HG03575 (cell line): ENCODE measurements around the gene CTNNA3.

Experiments used
- ATAC-seq: cut with Tn5 transposase; IDR thresholded peaks from one replicate; pipeline ENCODE4 v1.9.1; 2021; ENCODE audit not compliant: unreplicated experiment, insufficient number of reproducible peaks, low FRiP score; ENCODE audit errors: extremely low read depth

CTNNA3 gene

DNA sequence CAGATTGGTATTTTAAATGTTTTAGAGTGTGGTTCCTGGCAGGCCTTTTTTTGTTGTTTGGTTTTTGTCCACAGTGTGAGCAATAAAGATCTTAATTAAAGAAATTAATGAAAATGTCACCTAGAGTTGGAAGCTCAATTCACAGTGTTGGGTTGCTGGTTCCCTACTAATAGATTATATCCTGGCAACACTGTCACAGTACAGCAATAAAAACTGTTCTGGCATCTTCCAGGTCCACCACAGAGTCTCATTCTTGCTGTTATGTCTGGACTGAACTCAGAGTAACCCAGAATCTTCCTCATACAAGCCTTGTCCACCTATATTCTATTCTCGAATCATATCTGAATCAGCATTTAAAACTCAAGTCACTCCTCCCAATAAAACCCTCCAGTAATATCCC is 982.6 kb downstream of the CTNNA3 start:
- ATAC-seq = no peak

GRCh38 chr10:66698069-66698468 is 997.9 kb downstream of the CTNNA3 start:
- no peak for ATAC-seq

DNA sequence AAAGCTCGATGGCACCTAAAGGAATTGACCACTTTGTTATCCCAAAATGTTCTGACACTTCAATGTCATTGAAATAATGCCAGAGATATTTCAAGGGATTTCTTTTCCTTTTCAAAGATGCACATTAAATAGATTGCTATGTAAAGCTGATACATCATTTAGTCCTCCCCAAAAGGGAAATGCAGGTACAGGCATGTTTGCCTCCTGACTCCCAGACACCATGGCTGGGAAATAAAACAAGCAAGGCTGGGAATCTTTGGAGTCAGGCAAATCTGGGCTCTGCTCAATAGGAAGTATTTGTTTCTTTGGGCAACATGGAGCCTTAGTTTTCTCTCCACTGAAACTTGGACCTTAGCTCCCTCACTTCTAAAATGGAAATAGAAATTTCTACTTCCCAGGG is 1000.9 kb downstream of the CTNNA3 start:
- no peak for ATAC-seq

- ATAC-seq = no peak
Observed at GRCh38 chr10:66684581-66684980, 1011.4 kb downstream of the CTNNA3 start.

DNA sequence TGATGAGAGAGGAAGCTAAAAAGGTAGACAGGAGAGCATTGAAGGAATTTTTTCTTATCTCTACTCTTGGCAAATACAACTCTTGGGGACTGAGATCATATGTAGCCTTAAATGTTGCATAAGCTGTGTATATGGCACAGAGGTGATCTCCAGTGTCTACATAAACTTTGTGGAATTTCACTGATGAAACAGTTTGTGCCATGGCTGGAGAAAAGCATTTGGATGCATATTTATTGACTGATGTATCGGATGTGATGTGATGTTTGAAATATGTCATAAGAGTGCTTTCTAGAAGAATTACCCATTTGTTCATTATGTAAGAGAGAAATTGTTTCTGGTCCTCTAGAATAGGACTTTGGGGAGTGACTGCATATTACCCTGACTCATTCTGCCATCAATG is 1015.1 kb downstream of the CTNNA3 start:
- ATAC-seq = no peak

- no peak for ATAC-seq
Observed at GRCh38 chr10:66678521-66678920, 1017.5 kb downstream of the CTNNA3 start.

DNA sequence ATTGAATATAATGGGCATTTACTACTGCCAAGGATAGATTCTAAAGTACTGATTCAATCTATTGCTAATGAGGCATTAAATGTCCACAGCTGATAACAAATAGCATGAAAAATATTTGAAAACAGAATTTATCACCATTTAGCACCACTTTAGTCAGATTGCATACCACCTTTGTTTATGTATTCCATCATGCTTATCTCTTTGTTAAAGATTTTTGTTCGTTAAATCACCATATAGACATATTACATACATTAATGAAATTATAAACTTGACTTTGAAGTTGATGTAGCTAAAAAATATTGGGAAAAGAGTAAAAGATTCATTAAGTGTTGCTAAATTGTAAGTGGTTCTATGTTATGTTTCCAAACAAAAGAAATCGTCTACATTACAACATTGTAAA is 1022.9 kb downstream of the CTNNA3 start:
- no peak for ATAC-seq

- no peak for ATAC-seq
Observed at GRCh38 chr10:66671562-66671961, 1024.4 kb downstream of the CTNNA3 start.

DNA sequence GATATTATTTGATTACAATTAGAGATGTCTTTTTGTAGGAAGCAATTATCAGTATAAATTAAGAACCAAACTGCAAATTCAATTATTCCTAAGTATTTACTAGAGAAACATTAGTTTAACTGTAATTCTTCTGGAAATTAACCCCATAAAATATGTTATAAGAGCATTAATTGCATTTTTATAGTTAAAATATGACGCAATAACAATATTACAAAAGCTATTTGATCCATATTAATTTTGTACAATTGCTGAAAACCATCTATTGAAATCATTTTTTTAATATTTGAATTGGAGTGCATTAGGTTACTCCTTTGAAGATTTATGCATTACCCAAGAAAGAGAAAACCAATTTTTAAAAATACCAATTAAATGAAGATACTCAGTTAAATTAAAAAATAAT is 1024.9 kb downstream of the CTNNA3 start:
- ATAC-seq = no peak

DNA sequence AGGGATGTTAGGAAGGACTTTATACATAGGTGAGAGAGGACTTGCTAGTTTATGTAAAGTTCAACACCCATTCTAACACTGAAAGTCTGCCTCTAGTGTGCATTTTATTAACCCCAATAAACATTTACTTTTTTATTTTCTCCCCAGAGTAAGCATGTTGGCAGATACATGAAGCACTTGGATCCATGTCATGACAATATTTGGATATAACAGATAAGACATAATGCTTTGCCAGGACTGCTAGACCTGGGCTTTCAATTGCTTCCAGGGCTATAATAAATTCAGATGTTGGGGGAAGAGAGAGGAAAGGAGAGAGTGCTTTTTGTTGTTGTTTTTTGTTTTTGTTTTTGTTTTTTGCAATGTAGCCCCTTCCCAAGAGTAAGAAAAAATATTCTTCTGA is 1039.5 kb downstream of the CTNNA3 start:
- ATAC-seq = no peak

- ATAC-seq = no peak
Observed at GRCh38 chr10:66654861-66655260, 1041.1 kb downstream of the CTNNA3 start.

DNA sequence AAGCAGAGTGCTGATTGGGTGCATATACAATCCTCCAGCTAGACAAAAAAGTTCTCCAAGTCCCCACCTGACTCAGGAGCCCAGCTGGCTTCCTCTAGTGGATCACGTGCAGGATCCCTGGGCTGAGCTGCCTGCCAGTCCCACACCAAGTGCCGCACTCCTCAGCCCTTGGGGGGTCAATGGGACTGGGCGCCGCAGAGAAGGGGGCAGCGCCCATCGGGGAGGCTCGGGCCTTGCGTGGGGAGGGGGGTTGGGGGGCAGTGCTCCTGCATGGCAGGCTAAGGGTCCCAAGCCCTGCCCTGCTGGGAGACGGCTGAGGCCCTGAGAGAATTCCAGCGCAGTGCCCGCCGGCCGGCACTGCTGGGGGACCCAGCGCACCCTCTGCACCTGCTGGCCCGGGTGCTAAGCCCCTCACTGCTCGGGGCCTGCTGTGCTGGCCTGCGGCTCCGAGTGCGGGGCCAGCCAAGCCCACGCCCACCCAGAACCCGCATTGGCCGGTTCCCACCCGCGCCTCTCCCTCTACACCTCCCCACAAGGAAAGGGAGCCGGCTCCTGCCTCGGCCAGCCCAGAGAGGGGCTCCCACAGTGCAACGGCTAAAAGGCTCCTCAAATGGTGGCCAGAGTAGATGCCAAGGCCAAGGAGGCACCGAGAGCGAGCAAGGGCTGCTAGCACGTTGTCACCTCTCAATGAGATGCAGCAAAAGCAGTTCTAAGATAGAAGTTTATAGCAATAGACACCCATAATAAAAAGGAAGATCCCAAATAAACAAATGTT is 1044.5 kb downstream of the CTNNA3 start:
- ATAC-seq = no peak

GRCh38 chr10:66649626-66650025 is 1046.4 kb downstream of the CTNNA3 start:
- ATAC-seq = no peak

DNA sequence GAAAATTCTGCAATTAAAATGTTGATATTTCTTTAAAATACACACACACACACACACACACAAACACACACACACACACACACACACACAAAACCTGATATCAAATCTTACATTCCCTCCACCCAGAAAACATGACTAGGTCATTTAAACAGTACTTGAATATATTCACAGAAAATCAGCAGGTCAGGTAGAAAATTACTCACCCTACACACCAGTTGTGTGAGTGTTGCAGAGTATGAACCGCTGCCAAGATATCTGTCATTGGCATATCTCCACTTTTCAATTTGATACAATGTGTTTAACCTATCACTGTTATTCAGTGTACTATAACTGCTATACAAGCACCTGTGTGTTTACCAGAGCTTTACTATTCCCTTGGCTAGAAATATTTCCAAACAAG is 1053.8 kb downstream of the CTNNA3 start:
- ATAC-seq = no peak

DNA sequence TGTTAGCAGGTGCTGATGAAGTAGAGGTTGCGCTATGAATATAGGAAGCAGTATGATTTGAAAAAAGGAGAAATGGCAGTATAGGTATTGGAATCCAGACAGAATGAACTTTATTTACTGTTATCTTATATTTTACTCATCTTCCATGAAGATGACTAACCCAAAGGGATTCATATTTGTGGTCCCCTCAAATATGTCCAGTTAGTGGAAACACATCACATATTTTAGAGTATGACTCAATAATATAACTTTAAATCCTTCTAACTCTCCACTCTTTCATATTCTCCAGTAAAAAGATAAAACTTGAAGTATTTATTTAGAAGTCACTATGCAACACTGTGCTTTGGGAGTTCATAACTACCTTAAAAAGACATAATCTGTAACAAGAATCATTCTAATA is 1056.6 kb downstream of the CTNNA3 start:
- ATAC-seq = no peak

DNA sequence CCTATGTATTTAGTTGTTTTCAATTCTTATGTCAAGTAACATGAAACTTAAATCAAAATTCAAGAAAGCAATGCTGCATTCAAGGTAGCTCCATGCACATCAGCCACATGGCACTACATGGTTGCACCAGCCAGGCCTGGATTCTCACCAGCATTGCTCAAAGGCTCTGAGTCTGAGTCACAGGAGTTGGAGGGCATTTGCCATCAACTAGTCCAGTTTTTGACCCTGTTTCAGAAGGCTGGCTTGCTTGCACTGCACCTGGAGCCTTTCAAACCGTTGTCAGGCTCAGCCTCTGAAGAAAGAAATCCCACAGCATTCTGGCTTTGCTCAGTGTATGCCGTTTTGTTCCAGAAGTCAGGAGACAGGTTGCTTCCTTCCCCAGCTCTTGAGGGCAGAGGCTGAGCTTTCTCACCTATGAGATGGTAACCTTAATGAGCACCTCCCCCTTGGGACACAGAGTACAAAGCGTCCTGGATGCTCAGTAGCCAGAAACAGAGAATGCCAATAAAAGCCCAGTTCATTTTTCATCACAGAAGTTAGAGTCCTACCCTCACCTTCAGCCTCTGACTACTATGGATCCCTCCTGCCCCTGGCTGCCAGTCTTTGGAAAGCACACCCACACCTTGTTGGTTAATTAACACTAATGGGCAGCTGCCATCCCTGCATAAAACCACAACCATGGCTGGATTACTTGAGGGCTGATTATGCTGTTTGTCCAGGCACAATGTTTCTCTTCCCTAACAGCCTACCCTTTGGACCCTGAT is 1058.5 kb downstream of the CTNNA3 start:
- no peak for ATAC-seq

GRCh38 chr10:66629996-66630395 is 1066.0 kb downstream of the CTNNA3 start:
- no peak for ATAC-seq

- ATAC-seq = no peak
Observed at GRCh38 chr10:66627156-66627555, 1068.8 kb downstream of the CTNNA3 start.

- no peak for ATAC-seq
Observed at GRCh38 chr10:66625709-66626590, 1070.0 kb downstream of the CTNNA3 start.

- ATAC-seq = no peak
Observed at GRCh38 chr10:66622050-66622449, 1073.9 kb downstream of the CTNNA3 start.
